ENCODE measurements around the gene IL17RC.
A peak's percentile ranks its signal among the peaks of the same experiment; 100 is the strongest.

IL17RC gene

DNA sequence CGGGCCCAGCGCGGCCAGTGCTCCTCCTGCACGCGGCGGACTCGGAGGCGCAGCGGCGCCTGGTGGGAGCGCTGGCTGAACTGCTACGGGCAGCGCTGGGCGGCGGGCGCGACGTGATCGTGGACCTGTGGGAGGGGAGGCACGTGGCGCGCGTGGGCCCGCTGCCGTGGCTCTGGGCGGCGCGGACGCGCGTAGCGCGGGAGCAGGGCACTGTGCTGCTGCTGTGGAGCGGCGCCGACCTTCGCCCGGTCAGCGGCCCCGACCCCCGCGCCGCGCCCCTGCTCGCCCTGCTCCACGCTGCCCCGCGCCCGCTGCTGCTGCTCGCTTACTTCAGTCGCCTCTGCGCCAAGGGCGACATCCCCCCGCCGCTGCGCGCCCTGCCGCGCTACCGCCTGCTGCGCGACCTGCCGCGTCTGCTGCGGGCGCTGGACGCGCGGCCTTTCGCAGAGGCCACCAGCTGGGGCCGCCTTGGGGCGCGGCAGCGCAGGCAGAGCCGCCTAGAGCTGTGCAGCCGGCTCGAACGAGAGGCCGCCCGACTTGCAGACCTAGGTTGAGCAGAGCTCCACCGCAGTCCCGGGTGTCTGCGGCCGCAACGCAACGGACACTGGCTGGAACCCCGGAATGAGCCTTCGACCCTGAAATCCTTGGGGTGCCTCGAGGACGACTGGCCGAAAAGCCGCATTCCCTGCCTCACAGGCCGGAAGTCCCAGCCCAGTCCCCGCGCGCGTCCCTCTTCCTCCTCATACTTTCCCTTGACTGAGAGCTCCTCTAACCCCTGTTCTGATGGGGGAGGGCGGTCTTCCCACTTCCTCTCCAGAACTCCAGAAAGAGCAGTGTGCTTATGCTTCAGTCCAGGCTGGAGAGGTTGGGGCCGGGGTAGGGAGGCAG lies 1.4 kb upstream of the IL17RC start:
- CTCF ChIA-PET, result interaction anchor here (0.7 to 2.6 kb wide), 4 partner anchors 16 to 140 kb away, joined by 3 to 18 read pairs (median 3); no protein-coding TSS in a partner anchor
- no peak overlapping the region for H3K27ac Mint-ChIP-seq

DNA sequence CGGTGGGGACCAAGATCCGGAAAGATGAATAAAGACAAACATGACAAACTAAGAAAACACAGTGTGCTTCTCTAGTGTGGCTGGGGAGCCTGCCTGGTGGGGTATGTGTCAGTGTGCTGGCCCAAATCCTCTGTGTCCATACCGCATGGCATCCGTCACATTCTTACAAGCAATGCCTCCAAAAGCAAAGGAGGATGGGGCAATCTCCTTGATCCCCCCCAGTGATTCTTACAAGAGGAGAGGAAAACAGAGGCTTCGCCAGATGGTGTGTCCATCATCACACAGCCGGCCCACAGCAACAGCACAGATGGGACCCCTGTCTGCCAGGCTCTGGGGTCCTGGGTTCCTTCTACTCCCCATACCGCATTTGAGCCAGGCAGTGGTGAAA lies 558 bp upstream of the IL17RC start:
- no peaks in the 10 kb centered on the region for H3K36me3 Mint-ChIP-seq
- peaks cover 16% of the 10 kb centered on the region for H3K4me1 Mint-ChIP-seq
- CTCF ChIA-PET, result interaction anchor here (0.7 to 2.6 kb wide), 3 partner anchors 16 to 141 kb away, joined by 3 to 18 read pairs (median 3); no protein-coding TSS in a partner anchor
- no peak for DNase-seq
- peaks cover 62% of the 10 kb centered on the region for H3K27me3 Mint-ChIP-seq
- H3K9me3 Mint-ChIP-seq, result no peaks in the 10 kb centered on the region
- no peak overlapping the region for H3K27ac Mint-ChIP-seq
- H3K4me3 Mint-ChIP-seq, result peak overlapping the region; percentile 60

More for the DNA sequence above, 1.4 kb upstream of the IL17RC start:
- peak overlapping the region; percentile 68 for H3K4me3 Mint-ChIP-seq
- peaks cover 59% of the 10 kb centered on the region for H3K27me3 Mint-ChIP-seq
- no peaks in the 10 kb centered on the region for H3K9me3 Mint-ChIP-seq
- H3K36me3 Mint-ChIP-seq, result no peaks in the 10 kb centered on the region
- DNase-seq, result peak; percentile 56
- H3K4me1 Mint-ChIP-seq, result peaks cover 16% of the 10 kb centered on the region

DNA sequence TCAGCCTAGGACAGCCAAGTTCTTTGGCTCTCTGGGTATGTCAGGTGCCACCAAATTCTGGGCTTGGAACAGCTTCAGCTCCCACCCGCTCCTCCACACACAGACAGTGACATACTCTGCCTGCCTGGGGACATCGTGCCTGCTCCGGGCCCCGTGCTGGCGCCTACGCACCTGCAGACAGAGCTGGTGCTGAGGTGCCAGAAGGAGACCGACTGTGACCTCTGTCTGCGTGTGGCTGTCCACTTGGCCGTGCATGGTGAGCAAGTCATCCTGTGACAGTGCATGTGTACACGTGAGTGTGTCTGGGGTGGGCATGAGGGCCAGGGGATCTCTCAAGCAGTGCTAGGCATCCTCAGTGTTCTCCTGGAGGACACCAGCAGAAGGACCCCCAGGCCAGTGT lies 922 bp downstream of the IL17RC start:
- Mint-ChIP-seq H3K36me3 (no peaks in the 10 kb centered on the region), H3K9me3 (no peaks in the 10 kb centered on the region), H3K4me1 (peaks cover 16% of the 10 kb centered on the region), H3K4me3 (no peak overlapping the region), H3K27me3 (peaks cover 62% of the 10 kb centered on the region), H3K27ac (no peak overlapping the region)
- CTCF ChIA-PET, result interaction anchor here (1.3 to 2.6 kb wide), 2 partner anchors 14 to 15 kb away, joined by 4 to 18 read pairs; partner anchors contain the start of gene IL17RE
- DNase-seq, result no peak

DNA sequence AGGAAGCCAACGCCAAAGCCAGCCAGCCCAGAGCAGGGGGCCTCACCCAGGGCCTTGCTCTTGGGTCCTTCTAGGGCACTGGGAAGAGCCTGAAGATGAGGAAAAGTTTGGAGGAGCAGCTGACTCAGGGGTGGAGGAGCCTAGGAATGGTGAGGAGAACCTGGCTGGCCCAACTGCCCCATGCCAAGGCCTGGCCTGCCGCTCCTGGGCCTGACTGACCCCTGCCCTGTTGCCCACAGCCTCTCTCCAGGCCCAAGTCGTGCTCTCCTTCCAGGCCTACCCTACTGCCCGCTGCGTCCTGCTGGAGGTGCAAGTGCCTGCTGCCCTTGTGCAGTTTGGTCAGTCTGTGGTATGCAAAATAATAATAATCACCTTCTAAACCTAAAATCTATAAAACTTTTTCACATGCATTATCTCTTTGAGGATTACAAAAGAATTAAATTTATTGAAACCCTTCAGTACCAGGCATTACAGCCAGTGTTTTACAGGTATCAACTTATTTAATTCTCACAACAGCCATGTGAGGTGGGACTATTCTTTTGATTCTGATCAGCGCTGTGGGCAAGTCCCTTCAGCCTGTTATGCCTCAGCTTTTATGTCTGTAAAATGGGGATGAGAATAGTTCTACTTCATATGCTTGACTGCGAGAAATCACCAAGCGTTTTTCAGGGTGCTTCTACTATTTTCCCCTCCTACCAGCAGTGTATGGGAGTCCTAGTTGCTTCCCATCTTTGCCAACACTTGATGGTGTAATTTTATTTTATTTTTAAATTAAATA lies 1.6 kb downstream of the IL17RC start:
- Mint-ChIP-seq H3K36me3 (no peaks in the 10 kb centered on the region), H3K27me3 (peaks cover 67% of the 10 kb centered on the region), H3K4me1 (peaks cover 16% of the 10 kb centered on the region), H3K9me3 (no peaks in the 10 kb centered on the region), H3K27ac (no peak overlapping the region), H3K4me3 (no peak overlapping the region)
- DNase-seq, result no peak
- CTCF ChIA-PET, result no interaction called here

DNA sequence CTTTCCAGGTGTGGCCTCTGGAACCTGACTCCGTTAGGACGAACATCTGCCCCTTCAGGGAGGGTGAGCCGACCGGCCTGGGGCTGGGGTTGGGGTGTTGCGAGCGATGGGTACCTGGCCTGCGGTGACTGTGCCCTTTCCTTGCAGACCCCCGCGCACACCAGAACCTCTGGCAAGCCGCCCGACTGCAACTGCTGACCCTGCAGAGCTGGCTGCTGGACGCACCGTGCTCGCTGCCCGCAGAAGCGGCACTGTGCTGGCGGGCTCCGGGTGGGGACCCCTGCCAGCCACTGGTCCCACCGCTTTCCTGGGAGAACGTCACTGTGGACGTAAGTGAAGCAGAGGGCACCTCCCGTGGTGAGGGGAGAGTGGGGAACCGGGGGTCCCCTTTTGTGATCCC lies 11.3 kb downstream of the IL17RC start:
- Mint-ChIP-seq H3K27ac (no peak overlapping the region), H3K4me1 (peaks cover 14% of the 10 kb centered on the region), H3K9me3 (no peaks in the 10 kb centered on the region), H3K4me3 (no peak overlapping the region), H3K36me3 (no peaks in the 10 kb centered on the region), H3K27me3 (peaks cover 26% of the 10 kb centered on the region)
- DNase-seq, result no peak
- CTCF ChIA-PET, result no interaction called here

DNA sequence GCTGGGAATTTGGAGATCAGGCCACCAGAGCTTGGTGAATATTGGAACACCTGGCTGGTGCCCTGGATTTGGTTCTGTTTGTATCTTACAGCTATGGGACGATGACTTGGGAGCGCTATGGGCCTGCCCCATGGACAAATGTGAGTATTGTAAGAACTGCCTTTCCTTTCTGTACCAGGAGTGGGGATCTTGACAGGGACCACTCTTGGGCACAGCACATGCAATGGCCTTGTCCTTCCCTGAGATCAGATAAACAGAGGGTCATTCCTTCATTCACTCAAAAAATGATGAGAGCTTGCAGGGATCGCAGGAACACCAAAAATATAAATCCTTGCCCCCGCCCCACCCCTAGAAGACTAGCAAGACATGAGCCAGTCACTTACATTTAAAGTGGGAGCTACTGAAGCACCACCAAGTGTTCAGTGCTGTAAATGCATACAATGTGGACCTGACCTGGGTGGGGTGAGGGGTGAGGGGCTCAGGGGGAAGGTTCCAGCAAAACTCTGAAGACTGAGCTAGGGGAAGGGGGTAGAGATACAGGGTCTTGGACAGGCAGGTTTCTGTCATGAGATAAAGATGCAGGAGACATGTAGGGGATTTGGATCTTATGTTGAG lies 14.0 kb downstream of the IL17RC start:
- Mint-ChIP-seq H3K4me3 (peak overlapping the region; percentile 38), H3K9me3 (no peaks in the 10 kb centered on the region), H3K36me3 (peaks cover 9% of the 10 kb centered on the region), H3K4me1 (peaks cover 35% of the 10 kb centered on the region), H3K27me3 (peaks cover 8% of the 10 kb centered on the region), H3K27ac (peak overlapping the region; percentile 53)
- CTCF ChIA-PET, result interaction anchor here (0.6 to 5.2 kb wide), 21 partner anchors 10 to 578 kb away, joined by 3 to 62 read pairs (median 4); partner anchors contain the start of genes IL17RC and SEC13
- no peak for DNase-seq

DNA sequence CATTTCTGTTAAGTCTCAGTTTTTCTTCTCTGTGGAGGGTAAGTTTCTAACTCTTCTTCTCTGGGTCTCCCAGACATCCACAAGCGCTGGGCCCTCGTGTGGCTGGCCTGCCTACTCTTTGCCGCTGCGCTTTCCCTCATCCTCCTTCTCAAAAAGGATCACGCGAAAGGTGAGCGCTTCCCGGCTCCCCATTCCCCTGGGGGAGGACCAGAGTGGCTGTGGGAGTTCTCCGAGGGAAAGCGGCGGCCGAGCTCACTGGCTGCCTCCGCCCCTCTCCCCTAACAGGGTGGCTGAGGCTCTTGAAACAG lies 15.6 kb downstream of the IL17RC start:
- peaks cover 35% of the 10 kb centered on the region for H3K4me1 Mint-ChIP-seq
- CTCF ChIA-PET, result interaction anchor here (0.6 to 5.2 kb wide), 23 partner anchors 10 to 389 kb away, joined by 3 to 62 read pairs (median 6); partner anchors contain the start of genes ARPC4, IL17RC, IL17RE and RPUSD3
- H3K27ac Mint-ChIP-seq, result peak overlapping the region; percentile 95
- H3K9me3 Mint-ChIP-seq, result no peaks in the 10 kb centered on the region
- H3K27me3 Mint-ChIP-seq, result peaks cover 8% of the 10 kb centered on the region
- H3K36me3 Mint-ChIP-seq, result peaks cover 17% of the 10 kb centered on the region
- peak overlapping the region; percentile 97 for H3K4me3 Mint-ChIP-seq
- no peak for DNase-seq

DNA sequence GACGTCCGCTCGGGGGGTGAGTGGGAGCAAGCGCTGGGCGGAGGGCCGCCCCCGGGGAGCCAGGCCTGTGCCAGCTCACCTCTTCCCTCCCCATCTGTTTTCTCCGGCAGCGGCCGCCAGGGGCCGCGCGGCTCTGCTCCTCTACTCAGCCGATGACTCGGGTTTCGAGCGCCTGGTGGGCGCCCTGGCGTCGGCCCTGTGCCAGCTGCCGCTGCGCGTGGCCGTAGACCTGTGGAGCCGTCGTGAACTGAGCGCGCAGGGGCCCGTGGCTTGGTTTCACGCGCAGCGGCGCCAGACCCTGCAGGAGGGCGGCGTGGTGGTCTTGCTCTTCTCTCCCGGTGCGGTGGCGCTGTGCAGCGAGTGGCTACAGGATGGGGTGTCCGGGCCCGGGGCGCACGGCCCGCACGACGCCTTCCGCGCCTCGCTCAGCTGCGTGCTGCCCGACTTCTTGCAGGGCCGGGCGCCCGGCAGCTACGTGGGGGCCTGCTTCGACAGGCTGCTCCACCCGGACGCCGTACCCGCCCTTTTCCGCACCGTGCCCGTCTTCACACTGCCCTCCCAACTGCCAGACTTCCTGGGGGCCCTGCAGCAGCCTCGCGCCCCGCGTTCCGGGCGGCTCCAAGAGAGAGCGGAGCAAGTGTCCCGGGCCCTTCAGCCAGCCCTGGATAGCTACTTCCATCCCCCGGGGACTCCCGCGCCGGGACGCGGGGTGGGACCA lies 16.1 kb downstream of the IL17RC start:
- Mint-ChIP-seq H3K27me3 (peaks cover 8% of the 10 kb centered on the region), H3K4me3 (peak overlapping the region; percentile 97), H3K27ac (peak overlapping the region; percentile 95), H3K4me1 (peaks cover 35% of the 10 kb centered on the region), H3K36me3 (peaks cover 18% of the 10 kb centered on the region), H3K9me3 (no peaks in the 10 kb centered on the region)
- peak; percentile 91 for DNase-seq
- CTCF ChIA-PET, result interaction anchor here (0.6 to 5.2 kb wide), 25 partner anchors 10 to 389 kb away, joined by 3 to 62 read pairs (median 6); partner anchors contain the start of genes ARPC4, IL17RC, IL17RE and RPUSD3

DNA sequence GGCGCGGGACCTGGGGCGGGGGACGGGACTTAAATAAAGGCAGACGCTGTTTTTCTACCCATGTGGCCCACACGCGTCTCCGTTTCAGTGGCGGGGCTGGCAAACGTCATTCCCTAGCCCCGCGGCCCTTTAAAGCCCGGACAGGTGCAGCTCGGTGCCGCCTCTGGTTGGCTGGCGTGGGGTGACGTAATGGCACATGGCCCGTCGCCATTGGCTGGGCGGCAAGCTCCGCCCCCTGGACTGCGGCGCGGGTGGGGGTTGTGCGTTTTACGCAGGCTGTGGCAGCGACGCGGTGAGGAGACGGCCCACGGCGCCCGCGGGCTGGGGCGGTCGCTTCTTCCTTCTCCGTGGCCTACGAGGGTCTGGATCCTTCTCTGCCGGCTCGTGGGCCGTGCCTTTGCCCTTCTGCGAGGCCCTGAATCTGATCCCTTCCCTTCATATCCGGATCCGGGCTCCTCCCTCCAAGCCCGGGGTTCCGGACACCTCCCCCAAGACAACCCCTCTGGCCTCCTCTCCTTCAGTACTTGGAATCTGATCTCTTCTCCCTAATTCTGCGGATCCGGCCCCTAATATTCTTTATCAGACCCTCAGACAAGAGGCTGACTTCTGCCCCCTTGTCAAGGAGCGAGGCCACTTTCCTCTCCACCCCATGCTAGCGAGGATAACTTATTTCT lies 16.8 kb downstream of the IL17RC start, which contains the start of gene CRELD1:
TSS of gene CRELD1 (plus strand) at position 274 of the 674 bp plus-strand sequence. CDS start 605 bp downstream, outside the sequence.
- H3K4me1 Mint-ChIP-seq, result peaks cover 35% of the 10 kb centered on the region
- H3K27ac Mint-ChIP-seq, result peak within 1 kb of the TSS; percentile 95
- H3K9me3 Mint-ChIP-seq, result no peaks in the 10 kb centered on the region
- H3K36me3 Mint-ChIP-seq, result peaks cover 22% of the 10 kb centered on the region
- DNase-seq, result peak; percentile 98
- CTCF ChIA-PET, result interaction anchor here (1.1 to 5.2 kb wide), 18 partner anchors 9 to 388 kb away, joined by 3 to 62 read pairs (median 6); partner anchors contain the start of genes ARPC4, IL17RC and SEC13
- peak within 1 kb of the TSS; percentile 97 for H3K4me3 Mint-ChIP-seq
- H3K27me3 Mint-ChIP-seq, result peaks cover 8% of the 10 kb centered on the region

DNA sequence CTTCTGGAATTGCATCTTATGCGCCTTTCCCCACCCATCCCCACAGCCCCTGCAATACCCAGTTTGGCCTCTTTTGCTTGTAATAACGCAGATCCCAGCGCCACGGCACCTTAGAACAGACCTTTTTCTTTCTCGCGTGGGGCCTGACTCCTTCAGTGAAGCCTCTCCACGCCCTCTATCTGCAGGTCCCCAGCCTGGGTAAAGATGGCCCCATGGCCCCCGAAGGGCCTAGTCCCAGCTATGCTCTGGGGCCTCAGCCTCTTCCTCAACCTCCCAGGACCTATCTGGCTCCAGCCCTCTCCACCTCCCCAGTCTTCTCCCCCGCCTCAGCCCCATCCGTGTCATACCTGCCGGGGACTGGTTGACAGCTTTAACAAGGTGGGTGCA lies 17.3 kb downstream of the IL17RC start:
- CTCF ChIA-PET, result interaction anchor here (1.1 to 5.2 kb wide), 7 partner anchors 9 to 387 kb away, joined by 3 to 62 read pairs (median 12); partner anchors contain the start of genes ARPC4 and SEC13
- peaks cover 22% of the 10 kb centered on the region for H3K36me3 Mint-ChIP-seq
- peak; percentile 52 for DNase-seq

DNA sequence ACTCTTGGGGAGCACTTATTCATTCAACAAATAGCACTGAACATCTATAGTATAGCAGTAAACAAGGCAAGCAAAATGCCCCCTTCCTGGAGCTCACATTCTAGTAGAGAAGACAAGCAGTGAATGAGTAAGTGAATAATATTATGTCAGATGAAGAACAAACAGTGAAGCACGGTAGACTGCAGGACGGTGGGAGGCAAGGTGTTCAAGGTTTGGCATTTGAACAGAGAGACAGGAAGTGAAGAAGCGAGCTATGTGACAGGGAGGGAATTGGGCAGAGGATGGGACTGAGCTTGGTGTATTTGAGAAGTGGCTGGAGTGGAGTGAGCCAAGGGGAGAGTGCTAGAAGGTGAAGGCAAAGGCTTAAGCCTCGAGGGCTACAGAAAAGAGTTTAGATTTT lies 18.1 kb downstream of the IL17RC start:
- Mint-ChIP-seq H3K27ac (peak overlapping the region; percentile 95), H3K4me1 (peaks cover 35% of the 10 kb centered on the region), H3K9me3 (no peaks in the 10 kb centered on the region), H3K4me3 (peak overlapping the region; percentile 97), H3K36me3 (peaks cover 22% of the 10 kb centered on the region), H3K27me3 (peaks cover 3% of the 10 kb centered on the region)
- DNase-seq, result no peak
- CTCF ChIA-PET, result interaction anchor here (0.8 to 5.1 kb wide), 4 partner anchors 8 to 142 kb away, joined by 3 to 24 read pairs (median 8); partner anchors contain the start of gene ARPC4

More for the DNA sequence above, 17.3 kb downstream of the IL17RC start:
- Mint-ChIP-seq H3K27me3 (peaks cover 8% of the 10 kb centered on the region), H3K4me3 (peak overlapping the region; percentile 97), H3K4me1 (peaks cover 35% of the 10 kb centered on the region), H3K27ac (peak overlapping the region; percentile 95), H3K9me3 (no peaks in the 10 kb centered on the region)

DNA sequence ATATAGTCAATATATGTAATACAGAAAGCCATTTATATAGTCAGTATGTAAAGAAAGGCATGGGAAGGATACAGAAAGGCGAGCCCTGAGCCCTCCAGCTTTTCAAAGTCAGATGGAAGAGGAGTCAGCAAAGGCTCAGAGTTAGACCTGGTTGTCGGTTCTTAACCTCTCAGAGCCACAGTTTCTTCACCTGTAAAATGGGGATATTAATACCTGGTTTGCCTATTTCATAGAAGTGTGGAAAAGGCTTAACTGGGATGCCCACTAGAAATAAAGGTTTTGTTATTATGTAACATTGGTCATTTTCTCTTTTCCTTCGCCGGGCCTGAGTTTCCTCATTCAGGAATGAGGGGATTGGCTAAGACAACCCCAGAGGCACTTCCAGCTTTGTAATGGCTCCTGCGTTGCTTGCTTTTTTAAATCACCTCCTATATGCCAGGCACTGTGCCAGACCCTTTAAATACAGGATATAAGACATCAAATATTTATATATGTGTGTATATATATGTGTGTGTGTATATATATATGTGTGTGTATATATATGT lies 19.1 kb downstream of the IL17RC start:
- DNase-seq, result no peak
- Mint-ChIP-seq H3K4me1 (peaks cover 35% of the 10 kb centered on the region), H3K27me3 (no peaks in the 10 kb centered on the region), H3K27ac (no peak overlapping the region), H3K36me3 (peaks cover 23% of the 10 kb centered on the region), H3K9me3 (no peaks in the 10 kb centered on the region), H3K4me3 (no peak overlapping the region)
- CTCF ChIA-PET, result interaction anchor here (0.6 to 1.8 kb wide), 2 partner anchors 10 to 26 kb away, joined by 3 to 12 read pairs; no protein-coding TSS in a partner anchor

All from activated naive CD4-positive, alpha-beta T cell treated with anti-CD3 and anti-CD28 coated beads, Interleukin-2, amount 10 ng/mL, durations not matched to agents 7 days and 5 days (primary cell).